ENCODE measurements around the gene OSBPL5.
"Not testable (repeated sequence)": the region's sequence is repeated elsewhere in the genome, so short reads cannot be mapped to it uniquely, and the experiment has no call there.

OSBPL5 gene

GRCh38 chr11:3181725-3182461, 16.8 kb upstream of the OSBPL5 start:
- no peak for DNase-seq

GRCh38 chr11:3180869-3181268, 15.8 kb upstream of the OSBPL5 start:
- DNase-seq = no peak

GRCh38 chr11:3178349-3178748, 13.2 kb upstream of the OSBPL5 start:
- DNase-seq = no peak

GRCh38 chr11:3177931-3178330, 12.8 kb upstream of the OSBPL5 start:
- DNase-seq = no peak

- DNase-seq = no peak
Measured at GRCh38 chr11:3176487-3176886, 11.4 kb upstream of the OSBPL5 start.

GRCh38 chr11:3175194-3175593, 10.1 kb upstream of the OSBPL5 start:
- no peak for DNase-seq

- no peak for DNase-seq
Measured at GRCh38 chr11:3174387-3174786, 9.3 kb upstream of the OSBPL5 start.

- no peak for DNase-seq
Measured at GRCh38 chr11:3173795-3174194, 8.7 kb upstream of the OSBPL5 start.

GRCh38 chr11:3171931-3172560, 6.9 kb upstream of the OSBPL5 start:
- no peak for DNase-seq

GRCh38 chr11:3170756-3171650, 5.9 kb upstream of the OSBPL5 start:
- DNase-seq = no peak

- no peak for DNase-seq
Measured at GRCh38 chr11:3170044-3170755, 5.1 kb upstream of the OSBPL5 start.

- DNase-seq = no peak
Measured at GRCh38 chr11:3169255-3170043, 4.3 kb upstream of the OSBPL5 start.

GRCh38 chr11:3168742-3169254, 3.7 kb upstream of the OSBPL5 start:
- DNase-seq = not testable (repeated sequence)

- DNase-seq = no peak
Measured at GRCh38 chr11:3167143-3168119, 2.3 kb upstream of the OSBPL5 start.

- no peak for DNase-seq
Measured at GRCh38 chr11:3166268-3167142, 1.4 kb upstream of the OSBPL5 start.

- DNase-seq = no peak
Measured at GRCh38 chr11:3165916-3166267, 782 bp upstream of the OSBPL5 start.

- DNase-seq = no peak
Measured at GRCh38 chr11:3164552-3165151, 458 bp downstream of the OSBPL5 start.

GRCh38 chr11:3164138-3164551, 965 bp downstream of the OSBPL5 start:
- DNase-seq = no peak
